ENCODE data around the gene TBCK. TPM values are rescaled to one million over a fixed set of nuclear protein-coding genes. Genes with fewer than 3 reads are reported as not detected.

TBCK gene
- polyA plus RNA-seq, 5 donors: 31.0 to 66.2 (median 56.1) TPM

GRCh38 chr4:106289737-106290136 lies 26.3 kb downstream of the TBCK start:
- no peak for DNase-seq

GRCh38 chr4:106287353-106287969 lies 28.5 kb downstream of the TBCK start:
- DNase-seq: no peak

- no peak for DNase-seq
Observed at GRCh38 chr4:106286611-106287010, 29.4 kb downstream of the TBCK start.

GRCh38 chr4:106284227-106284626 lies 31.8 kb downstream of the TBCK start:
- no peak for DNase-seq

- no peak for DNase-seq
Observed at GRCh38 chr4:106277140-106277675, 38.8 kb downstream of the TBCK start.

GRCh38 chr4:106273831-106274230 lies 42.2 kb downstream of the TBCK start:
- peak; percentile 67 to 73 for DNase-seq

GRCh38 chr4:106270736-106271135 lies 45.3 kb downstream of the TBCK start:
- no peak for DNase-seq

GRCh38 chr4:106269711-106270110 lies 46.3 kb downstream of the TBCK start:
- DNase-seq: no peak

- no peak for DNase-seq
Observed at GRCh38 chr4:106268786-106269185, 47.2 kb downstream of the TBCK start.

- DNase-seq: peak in 1 of 2 donors; percentile 38
Observed at GRCh38 chr4:106266201-106266600, 49.8 kb downstream of the TBCK start.

GRCh38 chr4:106264331-106264728 lies 51.7 kb downstream of the TBCK start:
- DNase-seq: no peak

- DNase-seq: no peak
Observed at GRCh38 chr4:106263594-106264330, 52.2 kb downstream of the TBCK start.

GRCh38 chr4:106261980-106262379 lies 54.0 kb downstream of the TBCK start:
- no peak for DNase-seq

- DNase-seq: no peak
Observed at GRCh38 chr4:106258145-106259045, 57.6 kb downstream of the TBCK start.

- no peak for DNase-seq
Observed at GRCh38 chr4:106256190-106256589, 59.8 kb downstream of the TBCK start.

- DNase-seq: no peak
Observed at GRCh38 chr4:106255195-106255594, 60.8 kb downstream of the TBCK start.

- DNase-seq: no peak
Observed at GRCh38 chr4:106253364-106254129, 62.5 kb downstream of the TBCK start.

GRCh38 chr4:106247600-106247999 lies 68.4 kb downstream of the TBCK start:
- no peak for DNase-seq

GRCh38 chr4:106246441-106246840 lies 69.6 kb downstream of the TBCK start:
- DNase-seq: no peak

- DNase-seq: no peak
Observed at GRCh38 chr4:106245176-106245575, 70.8 kb downstream of the TBCK start.

GRCh38 chr4:106240699-106241098 lies 75.3 kb downstream of the TBCK start:
- no peak for DNase-seq

Measured in right lung (tissue), 5 donors.